HUES64 (cell line): ENCODE measurements around the gene MRM3.
"Not testable (repeated sequence)": the region's sequence is repeated elsewhere in the genome, so short reads cannot be mapped to it uniquely, and the experiment has no call there.

Experiments
- H3K27ac ChIP-seq: 2 replicates; pipeline ENCODE4 v1.7.0; 2013; ENCODE audit warnings: low read depth, low read length, inconsistent platforms
- H3K27me3 ChIP-seq: 2 replicates; pipeline ENCODE4 v1.6.1; 2013; ENCODE audit warnings: mild to moderate bottlenecking, low read length; ENCODE audit not compliant: insufficient read depth
- H3K36me3 ChIP-seq: 2 replicates; pipeline ENCODE4 v1.6.1; 2013; ENCODE audit warnings: mild to moderate bottlenecking, low read length; ENCODE audit not compliant: insufficient read depth
- H3K4me1 ChIP-seq: 2 replicates; pipeline ENCODE4 v1.6.1; 2013; ENCODE audit warnings: mild to moderate bottlenecking, low read length, moderate library complexity; ENCODE audit not compliant: insufficient read depth
- H3K4me3 ChIP-seq: 2 replicates; pipeline ENCODE4 v1.5.1; 2013; ENCODE audit warnings: mild to moderate bottlenecking, low read length, moderate library complexity
- H3K9ac ChIP-seq: 2 replicates; pipeline ENCODE4 v1.6.1; 2013; ENCODE audit warnings: mild to moderate bottlenecking, low read depth, low read length
- H3K9me3 ChIP-seq: 2 replicates; pipeline ENCODE4 v1.6.1; 2013; ENCODE audit warnings: low read depth, low read length; ENCODE audit not compliant: insufficient read depth
- WGBS: fragments of 150-250, 120-280 bp; methylation state at CpG from one replicate; pipeline ENCODE4 v1.1.7; 2013; ENCODE audit warnings: missing lambda C conversion rate; 5-methylcytosine and 5-hydroxymethylcytosine counted together

The MRM3 gene

GRCh38 chr17:746783-747629, 35.1 kb upstream of the MRM3 start:
- Histone ChIP-seq H3K27me3 (no peaks in the 10 kb centered on the region), H3K36me3 (peaks cover 75% of the 10 kb centered on the region), H3K9ac (no peak overlapping the region), H3K4me3 (no peak overlapping the region), H3K9me3 (peaks cover 8% of the 10 kb centered on the region; the same call in 1 of the 2 replicates), H3K4me1 (no peaks in the 10 kb centered on the region), H3K27ac (no peak overlapping the region)
- WGBS, result 95% methylated on average over 38 of the region's 38 CpGs

GRCh38 chr17:748604-749003, 33.5 kb upstream of the MRM3 start:
- H3K27ac ChIP-seq, H3K27me3 ChIP-seq, H3K4me1 ChIP-seq, H3K4me3 ChIP-seq, H3K9me3 ChIP-seq, H3K9ac ChIP-seq: not testable (repeated sequence)
- H3K36me3 ChIP-seq, result peaks cover 59% of the 10 kb centered on the region
- 94% methylated on average over 4 of the region's 4 CpGs for WGBS

- WGBS, result 70% methylated on average over 7 of the region's 7 CpGs
- not testable (repeated sequence) for H3K27me3 ChIP-seq, H3K4me3 ChIP-seq, H3K9me3 ChIP-seq, H3K9ac ChIP-seq, H3K27ac ChIP-seq, H3K4me1 ChIP-seq
- H3K36me3 ChIP-seq, result peaks cover 51% of the 10 kb centered on the region
These were observed 32.8 kb upstream of the MRM3 start for GRCh38 chr17:749359-749758.

GRCh38 chr17:750431-751037, 31.6 kb upstream of the MRM3 start:
- H3K27ac ChIP-seq, result no peak overlapping the region
- H3K27me3 ChIP-seq, result no peaks in the 10 kb centered on the region
- peaks cover 8% of the 10 kb centered on the region; the same call in 1 of the 2 replicates for H3K9me3 ChIP-seq
- H3K4me3 ChIP-seq, result peak overlapping the region; percentile 96
- H3K4me1 ChIP-seq, result no peaks in the 10 kb centered on the region
- no peak overlapping the region for H3K9ac ChIP-seq
- WGBS, result 89% methylated on average over 8 of the region's 8 CpGs
- peaks cover 40% of the 10 kb centered on the region for H3K36me3 ChIP-seq

GRCh38 chr17:751269-752001, 30.7 kb upstream of the MRM3 start:
- peak overlapping the region; percentile 92 for H3K9ac ChIP-seq
- H3K9me3 ChIP-seq, result peaks cover 8% of the 10 kb centered on the region; the same call in 1 of the 2 replicates
- H3K4me1 ChIP-seq, result no peaks in the 10 kb centered on the region
- H3K27ac ChIP-seq, result peak overlapping the region; percentile 64
- H3K4me3 ChIP-seq, result peak overlapping the region; percentile 96
- H3K36me3 ChIP-seq, result peaks cover 32% of the 10 kb centered on the region
- no peaks in the 10 kb centered on the region for H3K27me3 ChIP-seq
- 3% methylated on average over 49 of the region's 49 CpGs for WGBS

GRCh38 chr17:752002-752619, 30.0 kb upstream of the MRM3 start, which contains the start of gene GEMIN4:
Gene GEMIN4, minus strand, starts transcription at chr17:752264. Its CDS starts 122 bp downstream, at chr17:752142.
- 1% methylated on average over 87 of the region's 87 CpGs for WGBS
- Histone ChIP-seq H3K27ac (peak within 1 kb of the TSS; percentile 64), H3K36me3 (peaks cover 32% of the 10 kb centered on the region), H3K4me1 (no peaks in the 10 kb centered on the region), H3K27me3 (no peaks in the 10 kb centered on the region), H3K9me3 (peaks cover 8% of the 10 kb centered on the region; the same call in 1 of the 2 replicates), H3K4me3 (peak within 1 kb of the TSS; percentile 96), H3K9ac (peak within 1 kb of the TSS; percentile 92)

GRCh38 chr17:752620-753219, 29.4 kb upstream of the MRM3 start:
- Histone ChIP-seq H3K36me3 (peaks cover 30% of the 10 kb centered on the region), H3K9me3 (peaks cover 8% of the 10 kb centered on the region; the same call in 1 of the 2 replicates), H3K9ac (peak overlapping the region; percentile 76), H3K4me1 (no peaks in the 10 kb centered on the region), H3K27me3 (no peaks in the 10 kb centered on the region), H3K27ac (peak overlapping the region; percentile 48; the same call in 1 of the 2 replicates), H3K4me3 (peak overlapping the region; percentile 96)
- 62% methylated on average over 42 of the region's 43 CpGs for WGBS

- no peak overlapping the region for H3K4me3 ChIP-seq
- 90% methylated on average over 13 of the region's 13 CpGs for WGBS
- no peak overlapping the region for H3K9ac ChIP-seq
These were observed 28.7 kb upstream of the MRM3 start for GRCh38 chr17:753418-753817.

GRCh38 chr17:755319-755961, 26.7 kb upstream of the MRM3 start:
- WGBS, result 97% methylated on average over 9 of the region's 9 CpGs
- not testable (repeated sequence) for H3K27ac ChIP-seq, H3K4me3 ChIP-seq, H3K4me1 ChIP-seq, H3K9me3 ChIP-seq, H3K27me3 ChIP-seq
- peaks cover 34% of the 10 kb centered on the region for H3K36me3 ChIP-seq
- peak overlapping the region; percentile 43; the same call in 1 of the 2 replicates for H3K9ac ChIP-seq

More at GRCh38 chr17:753418-753817, 28.7 kb upstream of the MRM3 start:
- Histone ChIP-seq H3K9me3 (peaks cover 8% of the 10 kb centered on the region; the same call in 1 of the 2 replicates), H3K4me1 (no peaks in the 10 kb centered on the region), H3K27me3 (no peaks in the 10 kb centered on the region), H3K27ac (no peak overlapping the region), H3K36me3 (peaks cover 26% of the 10 kb centered on the region)

GRCh38 chr17:756010-756567, 26.1 kb upstream of the MRM3 start:
- H3K27me3 ChIP-seq, H3K4me3 ChIP-seq, H3K9me3 ChIP-seq, H3K4me1 ChIP-seq, H3K27ac ChIP-seq: not testable (repeated sequence)
- Histone ChIP-seq H3K36me3 (peaks cover 40% of the 10 kb centered on the region), H3K9ac (peak overlapping the region; percentile 43; the same call in 1 of the 2 replicates)
- WGBS, result 83% methylated on average over 15 of the region's 15 CpGs
